ENCODE measurements around the gene ARHGAP33.

The ARHGAP33 gene

DNA sequence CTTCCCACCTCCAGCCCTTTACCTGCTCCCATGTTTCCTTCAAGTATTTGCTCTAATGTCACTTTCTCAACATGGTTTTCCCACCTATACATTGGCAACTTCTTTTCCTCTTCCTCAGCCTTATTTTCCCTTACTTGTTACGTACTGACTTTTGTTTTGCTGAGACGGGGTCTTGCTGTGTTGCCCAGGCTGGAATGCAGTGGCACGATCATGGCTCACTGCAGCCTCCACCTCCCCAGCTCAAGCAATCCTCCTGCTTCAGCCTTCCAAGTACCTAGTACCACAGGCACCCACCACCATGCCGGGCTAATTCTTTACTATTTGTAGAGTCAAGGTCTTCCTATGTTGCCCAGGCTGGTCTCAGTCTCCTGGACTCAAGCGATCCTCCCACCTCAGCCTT lies 32.3 kb downstream of the ARHGAP33 start:
- H3K4me3 ChIP-seq (ENCODE audit: control insufficient read depth, low read depth, low read length), result no peak overlapping the region
- TF ChIP-seq, protein P1, sequence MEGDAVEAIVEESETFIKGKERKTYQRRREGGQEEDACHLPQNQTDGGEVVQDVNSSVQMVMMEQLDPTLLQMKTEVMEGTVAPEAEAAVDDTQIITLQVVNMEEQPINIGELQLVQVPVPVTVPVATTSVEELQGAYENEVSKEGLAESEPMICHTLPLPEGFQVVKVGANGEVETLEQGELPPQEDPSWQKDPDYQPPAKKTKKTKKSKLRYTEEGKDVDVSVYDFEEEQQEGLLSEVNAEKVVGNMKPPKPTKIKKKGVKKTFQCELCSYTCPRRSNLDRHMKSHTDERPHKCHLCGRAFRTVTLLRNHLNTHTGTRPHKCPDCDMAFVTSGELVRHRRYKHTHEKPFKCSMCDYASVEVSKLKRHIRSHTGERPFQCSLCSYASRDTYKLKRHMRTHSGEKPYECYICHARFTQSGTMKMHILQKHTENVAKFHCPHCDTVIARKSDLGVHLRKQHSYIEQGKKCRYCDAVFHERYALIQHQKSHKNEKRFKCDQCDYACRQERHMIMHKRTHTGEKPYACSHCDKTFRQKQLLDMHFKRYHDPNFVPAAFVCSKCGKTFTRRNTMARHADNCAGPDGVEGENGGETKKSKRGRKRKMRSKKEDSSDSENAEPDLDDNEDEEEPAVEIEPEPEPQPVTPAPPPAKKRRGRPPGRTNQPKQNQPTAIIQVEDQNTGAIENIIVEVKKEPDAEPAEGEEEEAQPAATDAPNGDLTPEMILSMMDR (IDR thresholded peaks at IDR 0.05; ENCODE audit: control insufficient read depth, insufficient read depth, low read depth, low read length, missing control alignments), result no peak
- no peak for DNase-seq (ENCODE audit: low read depth)

DNA sequence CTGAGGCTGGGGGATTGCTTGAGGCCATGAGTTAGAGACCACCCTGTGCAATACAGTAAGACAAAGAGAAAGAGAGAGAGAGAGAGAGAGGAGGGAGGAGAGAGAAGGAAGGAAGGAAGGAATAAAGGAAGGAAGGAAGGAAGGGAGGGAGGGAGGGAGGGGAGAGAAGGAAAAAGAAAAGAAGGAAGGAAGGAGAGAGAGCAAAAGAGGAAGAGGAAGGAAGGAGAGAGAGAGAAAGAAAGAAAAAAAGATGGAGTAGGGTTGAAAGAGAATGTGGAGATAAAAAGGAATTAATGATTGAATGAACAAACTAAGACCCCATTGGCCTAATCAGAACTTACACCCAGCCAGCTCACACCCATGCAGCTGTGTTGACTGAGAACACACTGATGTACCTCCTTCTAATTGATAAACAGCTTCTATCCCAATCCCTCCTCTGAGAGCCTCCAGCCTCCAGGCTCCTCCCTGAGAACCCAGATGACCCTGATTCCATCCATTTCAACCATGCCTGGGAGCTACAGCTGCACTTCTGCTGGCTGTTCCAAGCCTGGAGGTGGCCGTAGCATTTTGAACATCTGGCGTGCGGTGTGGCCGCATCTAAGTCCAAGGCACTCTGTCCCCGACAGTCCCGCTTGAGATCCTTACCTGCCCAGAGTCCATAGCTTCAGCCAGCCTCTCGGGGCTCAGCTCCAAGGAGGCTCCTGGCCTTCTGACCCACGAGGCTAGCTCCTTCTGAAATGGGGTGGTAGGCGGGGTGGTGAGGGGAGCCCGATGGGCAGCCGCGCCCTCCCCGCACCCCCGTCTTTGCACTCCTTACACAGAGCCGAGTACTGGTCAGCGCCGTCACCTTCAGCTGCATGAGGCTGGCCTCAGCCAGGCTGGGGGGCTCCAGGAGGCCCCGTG lies 36.2 kb downstream of the ARHGAP33 start:
- DNase-seq (ENCODE audit: low read depth), result no peak
- H3K4me3 ChIP-seq (ENCODE audit: control insufficient read depth, low read depth, low read length), result no peak overlapping the region
- TF ChIP-seq, protein P1 (IDR thresholded peaks at IDR 0.05; ENCODE audit: control insufficient read depth, insufficient read depth, low read depth, low read length, missing control alignments), result no peak

DNA sequence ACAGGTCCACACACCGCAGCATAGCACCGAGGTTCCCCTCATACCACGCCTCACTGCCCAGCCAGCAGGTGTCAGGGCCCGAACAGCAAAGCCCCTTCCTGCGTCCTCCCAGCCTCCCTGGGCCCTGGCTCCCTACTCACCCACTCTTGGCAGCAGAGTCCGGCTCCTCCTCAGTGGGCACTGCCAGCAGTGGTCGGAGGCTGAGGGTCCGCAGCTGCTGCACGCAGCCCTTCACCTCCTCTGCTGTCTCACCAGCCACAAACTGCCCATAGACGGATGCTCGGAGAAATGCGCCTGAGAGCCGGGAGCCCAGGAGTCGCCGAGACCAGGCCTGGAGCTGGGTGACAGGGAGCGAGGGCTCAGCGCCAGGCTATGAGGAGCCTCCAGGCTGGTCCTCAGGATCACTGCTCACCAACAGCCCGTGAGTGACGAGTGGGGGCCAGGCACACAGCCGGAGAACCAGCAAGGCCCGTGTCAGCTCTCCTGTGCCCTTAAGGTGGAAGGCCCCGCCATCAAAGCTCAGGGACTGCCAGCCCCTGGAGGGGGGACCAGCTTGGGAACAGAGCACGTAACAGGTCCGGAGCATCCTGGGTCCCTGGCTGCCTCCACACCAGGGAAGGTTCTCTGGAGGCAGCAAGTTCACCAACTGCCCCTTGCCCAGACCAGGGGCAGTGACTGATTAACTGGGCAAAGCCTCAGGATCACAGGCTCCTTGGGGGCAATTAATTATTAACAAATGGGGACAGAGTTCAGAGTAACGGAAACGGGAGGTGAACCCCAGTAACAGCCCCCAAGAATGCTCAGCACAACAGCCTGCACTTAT lies 37.1 kb downstream of the ARHGAP33 start, which contains the start of gene PRODH2:
TSS of gene PRODH2 (minus strand) at position 626 of the 823 bp plus-strand sequence. CDS start at position 586, 40 bp downstream.
- no peak for DNase-seq (ENCODE audit: low read depth)
- H3K4me3 ChIP-seq (ENCODE audit: control insufficient read depth, low read depth, low read length), result no peak within 1 kb of the TSS
- TF ChIP-seq, protein P1 (IDR thresholded peaks at IDR 0.05; ENCODE audit: control insufficient read depth, insufficient read depth, low read depth, low read length, missing control alignments), result no peak

DNA sequence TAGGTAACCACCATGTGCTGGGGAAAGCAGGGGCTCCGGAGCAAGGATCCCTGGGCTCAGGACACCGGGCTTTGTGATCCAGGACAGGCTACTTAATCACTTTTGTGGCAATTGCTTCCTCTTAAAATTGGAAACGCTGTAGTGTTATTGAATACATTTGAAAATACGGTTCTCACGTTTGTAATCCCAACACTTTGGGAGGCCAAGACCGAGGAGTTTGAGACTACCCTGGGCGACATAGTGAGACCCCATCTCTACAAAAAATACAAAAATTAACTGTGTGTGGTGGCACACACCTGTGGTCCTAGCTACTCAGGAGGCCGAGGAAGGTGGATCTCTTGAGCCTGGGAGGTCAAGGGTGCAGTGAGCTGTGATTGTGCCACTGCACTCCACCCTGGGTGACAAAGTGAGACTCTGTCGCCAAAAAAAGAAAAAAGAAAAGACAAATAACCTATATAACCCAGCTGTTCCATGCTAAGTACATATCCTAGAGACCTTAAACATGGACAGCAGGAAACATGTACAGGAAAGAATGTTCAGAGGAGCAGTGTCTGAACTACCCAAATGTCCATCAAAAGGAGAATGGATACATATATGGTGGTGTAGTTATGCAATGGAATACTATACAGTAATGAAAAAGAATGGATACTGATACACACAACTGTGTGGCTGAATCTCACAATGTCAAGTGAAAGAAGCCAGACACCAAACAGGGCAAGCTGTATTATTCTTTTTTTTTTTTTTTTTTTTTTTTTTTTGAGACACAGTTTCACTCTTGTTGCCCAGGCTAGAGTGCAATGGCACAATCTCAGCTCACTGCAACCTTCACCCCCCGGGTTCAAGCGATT lies 37.9 kb downstream of the ARHGAP33 start:
- no peak for DNase-seq (ENCODE audit: low read depth)
- no peak overlapping the region for H3K4me3 ChIP-seq (ENCODE audit: control insufficient read depth, low read depth, low read length)
- TF ChIP-seq, protein P1 (IDR thresholded peaks at IDR 0.05; ENCODE audit: control insufficient read depth, insufficient read depth, low read depth, low read length, missing control alignments), result no peak

DNA sequence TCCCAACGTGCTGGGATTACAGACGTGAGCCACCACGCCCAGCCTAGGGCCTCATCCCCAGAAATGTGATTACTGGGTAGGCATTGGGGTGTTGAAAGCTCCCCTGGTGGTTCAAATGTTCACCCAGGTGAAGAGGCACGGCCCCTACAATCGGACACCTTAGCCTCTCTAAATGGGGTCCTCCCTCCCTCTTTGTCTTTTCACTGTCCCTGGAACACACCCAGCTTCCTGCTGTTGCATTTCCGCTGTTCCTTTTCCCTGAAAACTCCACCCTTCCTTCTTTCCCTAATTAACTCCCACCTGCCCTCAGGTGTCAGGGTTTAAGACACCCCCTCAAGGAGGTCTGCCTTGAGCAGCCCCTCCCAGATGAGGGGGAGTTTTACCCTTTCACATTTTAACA lies 40.9 kb downstream of the ARHGAP33 start:
- TF ChIP-seq, protein P1 (IDR thresholded peaks at IDR 0.05; ENCODE audit: control insufficient read depth, insufficient read depth, low read depth, low read length, missing control alignments), result no peak
- no peak for DNase-seq (ENCODE audit: low read depth)
- H3K4me3 ChIP-seq (ENCODE audit: control insufficient read depth, low read depth, low read length), result no peak overlapping the region

DNA sequence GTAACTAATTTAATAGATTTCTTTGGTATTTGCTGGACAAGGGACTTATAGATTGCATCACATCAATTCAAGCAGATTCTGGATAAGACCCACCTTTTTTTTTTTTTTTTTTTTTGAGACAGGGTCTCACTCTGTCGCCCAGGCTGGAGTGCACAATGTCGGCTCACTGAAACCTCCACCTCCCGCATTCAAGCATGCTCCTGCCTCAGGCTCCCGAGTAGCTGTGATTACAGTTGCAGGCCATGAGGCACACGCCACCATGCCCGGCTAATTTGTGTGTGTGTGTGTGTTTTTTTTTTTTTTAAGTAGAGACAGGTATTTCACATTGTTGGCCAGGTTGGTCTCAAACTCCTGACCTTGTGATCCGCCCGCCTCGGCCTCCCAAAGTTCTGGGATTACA lies 41.5 kb downstream of the ARHGAP33 start:
- H3K4me3 ChIP-seq (ENCODE audit: control insufficient read depth, low read depth, low read length), result no peak overlapping the region
- TF ChIP-seq, protein P1 (IDR thresholded peaks at IDR 0.05; ENCODE audit: control insufficient read depth, insufficient read depth, low read depth, low read length, missing control alignments), result no peak
- DNase-seq (ENCODE audit: low read depth), result no peak
